NCI-H2081 treated with DMSO at 0.1 percent for 48 hours (cell line): ENCODE results near the gene VPS52.

Experiments used
- DNase-seq: peaks from one replicate; lab custom pipeline; 2025; lab: John Stamatoyannopoulos, UW

VPS52 gene

GRCh38 chr6:33211136-33211535 lies 60.5 kb downstream of the VPS52 start:
- DNase-seq = no peak

DNA sequence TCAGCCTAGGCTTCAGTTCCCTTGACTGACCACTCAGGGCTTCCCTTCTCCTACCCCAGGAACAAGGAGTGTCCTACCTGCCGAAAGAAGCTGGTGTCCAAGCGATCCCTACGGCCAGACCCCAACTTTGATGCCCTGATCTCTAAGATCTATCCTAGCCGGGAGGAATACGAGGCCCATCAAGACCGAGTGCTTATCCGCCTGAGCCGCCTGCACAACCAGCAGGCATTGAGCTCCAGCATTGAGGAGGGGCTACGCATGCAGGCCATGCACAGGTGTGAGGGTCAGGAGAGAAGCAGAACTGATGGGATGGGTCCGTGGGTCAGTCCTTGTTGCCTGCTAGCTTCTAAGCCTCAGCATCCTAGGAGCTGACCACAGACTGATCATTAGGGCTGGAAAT lies 61.8 kb downstream of the VPS52 start:
- no peak for DNase-seq

DNA sequence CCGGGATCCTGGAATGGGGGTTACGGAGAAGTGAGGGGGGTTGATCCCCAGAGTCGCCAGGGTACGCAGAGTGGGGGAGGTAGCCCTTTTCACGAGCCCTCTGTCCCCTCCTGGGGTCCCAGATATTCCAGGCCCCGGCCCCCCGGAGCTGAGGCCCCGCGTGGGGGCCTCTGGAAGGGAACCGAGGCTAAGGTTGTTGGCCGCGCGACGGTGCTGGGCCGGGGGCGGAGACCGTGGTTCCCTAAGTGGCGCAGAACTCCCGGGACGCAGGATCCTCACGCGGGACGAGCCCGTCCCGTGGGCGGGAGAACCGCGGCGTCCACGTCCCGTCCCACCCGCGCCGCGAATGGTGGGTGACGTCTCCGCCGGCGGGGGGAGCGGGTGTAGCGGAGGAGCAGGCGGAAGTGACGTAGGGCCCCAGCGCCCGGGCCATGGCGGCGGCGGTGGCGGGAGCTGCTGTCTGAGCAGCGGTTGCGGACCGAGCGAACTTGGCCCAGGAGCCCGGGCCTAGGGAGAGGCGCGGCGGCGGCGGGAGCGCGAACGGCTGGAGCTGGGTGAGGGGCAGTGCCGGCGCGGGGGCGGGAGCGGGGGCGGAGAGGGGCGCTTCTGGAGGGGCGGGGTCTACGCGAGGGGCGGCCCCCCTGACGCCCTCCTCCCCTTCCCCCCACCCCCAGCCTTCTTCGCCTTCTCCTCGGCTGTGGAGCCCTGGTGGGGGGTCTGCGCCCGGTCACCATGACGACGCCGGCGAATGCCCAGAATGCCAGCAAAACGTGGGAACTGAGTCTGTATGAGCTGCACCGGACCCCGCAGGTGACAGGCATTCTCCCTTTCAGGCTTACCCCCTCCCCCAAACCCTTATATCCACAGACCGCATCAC lies 63.3 kb downstream of the VPS52 start, which contains the start of gene RING1:
TSS of gene RING1 (plus strand) at position 410 of the 877 bp plus-strand sequence. CDS start at position 733, 323 bp downstream.
- DNase-seq = no peak

DNA sequence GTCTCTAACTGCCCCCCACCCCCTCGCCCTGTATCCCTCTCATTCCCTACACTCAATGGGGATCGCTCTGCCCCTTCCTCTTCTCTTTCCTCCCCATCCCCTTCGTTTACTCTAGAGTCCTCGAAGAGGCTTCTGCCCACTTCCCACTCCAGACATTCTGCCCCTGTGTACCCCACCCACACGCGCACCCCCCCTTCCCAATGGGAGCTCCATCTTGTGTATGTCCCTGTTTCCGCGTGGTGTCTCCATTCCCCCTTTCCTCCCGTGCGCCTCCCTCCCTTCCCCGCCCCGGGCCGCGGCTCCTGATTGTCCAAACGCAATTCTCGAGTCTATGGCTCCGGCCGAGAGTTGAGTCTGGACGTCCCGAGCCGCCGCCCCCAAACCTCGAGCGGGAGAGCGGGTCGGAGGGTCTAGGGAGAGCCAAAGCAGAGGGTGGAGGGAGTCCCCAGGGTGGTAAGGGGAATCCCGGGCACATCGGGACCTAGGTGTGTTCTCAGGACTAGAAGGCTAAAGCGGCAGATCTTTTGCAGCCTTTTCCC lies 64.1 kb downstream of the VPS52 start:
- no peak for DNase-seq

DNA sequence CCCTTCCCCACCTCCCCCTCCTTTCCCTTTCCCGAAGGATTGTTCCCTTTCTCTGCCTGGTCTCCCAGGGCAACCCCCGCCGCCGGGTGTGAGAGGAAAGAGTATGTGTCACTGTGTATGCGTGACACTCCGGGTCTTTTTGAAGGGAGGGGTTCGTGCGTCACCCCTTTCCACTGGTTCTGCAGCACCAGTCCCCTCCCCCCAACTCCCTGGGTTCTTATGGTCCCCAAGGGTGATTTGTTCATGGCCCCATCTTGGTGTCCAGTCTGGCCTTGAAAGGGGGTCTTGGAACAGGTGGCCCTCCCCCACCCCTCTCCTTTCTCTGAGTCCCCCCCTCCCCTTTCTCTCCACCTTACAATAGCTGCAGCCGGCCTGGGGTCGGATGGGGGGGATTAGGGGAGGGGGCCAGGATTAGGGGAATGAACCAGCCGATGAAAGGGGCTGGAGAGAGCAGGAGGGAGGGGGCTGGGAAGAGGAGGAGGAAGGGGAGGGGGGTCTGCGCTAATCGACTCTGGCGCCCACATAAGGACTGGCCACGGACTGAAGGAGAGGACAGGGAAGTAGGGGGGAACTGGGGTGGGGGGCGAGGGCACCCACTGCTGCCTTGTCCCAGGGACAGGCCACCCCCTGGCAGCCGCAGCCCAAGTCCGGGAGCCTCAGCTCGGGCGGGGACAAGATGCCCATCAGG lies 64.7 kb downstream of the VPS52 start:
- no peak for DNase-seq

DNA sequence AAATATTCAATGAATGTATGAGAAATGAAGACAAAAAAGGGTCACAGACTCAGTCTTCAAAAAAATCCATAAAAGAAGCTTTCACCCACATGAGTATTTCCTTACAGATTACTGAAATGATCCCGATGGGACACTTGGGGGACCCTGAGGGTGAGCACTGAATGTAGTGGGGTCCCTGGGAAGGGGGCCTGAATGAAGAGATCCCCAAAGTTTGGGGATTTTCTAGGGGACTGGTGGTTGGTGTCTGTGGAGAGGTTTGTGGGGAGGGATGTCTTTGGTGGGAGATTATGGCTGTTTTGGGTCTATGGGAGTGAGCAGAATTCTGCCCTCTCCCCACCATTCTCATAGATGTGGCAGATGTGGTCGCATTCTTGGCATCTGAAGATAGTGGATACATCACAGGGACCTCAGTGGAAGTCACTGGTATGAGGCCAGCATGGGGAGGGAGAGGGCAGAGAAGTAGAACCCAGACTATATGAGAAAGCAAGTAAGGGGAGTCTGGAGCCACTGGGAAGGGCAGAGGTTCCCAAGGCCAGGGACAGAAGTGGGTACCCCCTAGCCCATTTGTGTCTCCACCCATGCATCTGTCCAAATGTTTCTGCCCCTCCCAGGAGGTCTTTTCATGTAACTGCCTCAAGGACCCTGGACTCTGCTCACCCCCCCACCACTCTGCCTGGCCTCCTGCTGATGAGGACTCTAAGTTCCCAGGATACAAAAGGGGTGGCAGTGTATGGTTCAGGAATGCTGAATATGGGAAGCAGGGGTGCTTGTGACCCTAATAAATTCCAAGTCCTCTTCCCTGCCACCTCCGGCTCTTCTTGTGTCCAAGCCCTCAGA lies 65.4 kb downstream of the VPS52 start:
- DNase-seq = no peak

DNA sequence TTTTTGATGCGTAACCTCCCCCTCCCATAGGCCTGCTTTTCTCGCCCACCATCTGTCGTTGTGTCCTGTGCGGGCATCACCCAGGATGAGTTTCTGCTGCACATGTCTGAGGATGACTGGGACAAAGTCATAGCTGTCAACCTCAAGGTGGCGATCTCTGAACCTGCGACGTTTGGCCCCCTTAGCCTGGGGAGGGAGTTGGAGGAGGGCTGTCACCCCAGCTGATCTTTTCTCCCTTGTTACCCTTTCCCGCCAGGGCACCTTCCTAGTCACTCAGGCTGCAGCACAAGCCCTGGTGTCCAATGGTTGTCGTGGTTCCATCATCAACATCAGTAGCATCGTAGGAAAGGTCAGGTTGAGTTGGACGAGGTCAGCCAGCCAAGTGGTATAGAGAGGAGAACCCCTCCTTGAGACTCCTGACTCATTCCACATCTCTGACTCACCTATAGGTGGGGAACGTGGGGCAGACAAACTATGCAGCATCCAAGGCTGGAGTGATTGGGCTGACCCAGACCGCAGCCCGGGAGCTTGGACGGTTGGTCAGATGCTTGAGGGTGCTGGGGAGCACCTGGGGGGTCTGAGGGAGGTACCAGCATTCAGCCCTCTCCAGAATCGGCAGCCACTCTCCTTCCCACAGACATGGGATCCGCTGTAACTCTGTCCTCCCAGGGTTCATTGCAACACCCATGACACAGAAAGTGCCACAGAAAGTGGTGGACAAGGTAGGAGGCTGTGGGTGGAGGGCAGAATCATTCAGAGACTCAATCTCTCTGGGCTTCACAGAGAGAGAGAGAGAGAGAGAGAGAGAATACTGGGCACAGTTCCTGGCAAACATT lies 66.3 kb downstream of the VPS52 start:
- no peak for DNase-seq

GRCh38 chr6:33204415-33205190 lies 67.1 kb downstream of the VPS52 start, which contains the start of gene HSD17B8:
Gene HSD17B8 (plus strand): TSS chr6:33204655. CDS start chr6:33204669, 14 bp downstream.
- peak; percentile 53 for DNase-seq

GRCh38 chr6:33204165-33204414 lies 67.6 kb downstream of the VPS52 start:
- no peak for DNase-seq

DNA sequence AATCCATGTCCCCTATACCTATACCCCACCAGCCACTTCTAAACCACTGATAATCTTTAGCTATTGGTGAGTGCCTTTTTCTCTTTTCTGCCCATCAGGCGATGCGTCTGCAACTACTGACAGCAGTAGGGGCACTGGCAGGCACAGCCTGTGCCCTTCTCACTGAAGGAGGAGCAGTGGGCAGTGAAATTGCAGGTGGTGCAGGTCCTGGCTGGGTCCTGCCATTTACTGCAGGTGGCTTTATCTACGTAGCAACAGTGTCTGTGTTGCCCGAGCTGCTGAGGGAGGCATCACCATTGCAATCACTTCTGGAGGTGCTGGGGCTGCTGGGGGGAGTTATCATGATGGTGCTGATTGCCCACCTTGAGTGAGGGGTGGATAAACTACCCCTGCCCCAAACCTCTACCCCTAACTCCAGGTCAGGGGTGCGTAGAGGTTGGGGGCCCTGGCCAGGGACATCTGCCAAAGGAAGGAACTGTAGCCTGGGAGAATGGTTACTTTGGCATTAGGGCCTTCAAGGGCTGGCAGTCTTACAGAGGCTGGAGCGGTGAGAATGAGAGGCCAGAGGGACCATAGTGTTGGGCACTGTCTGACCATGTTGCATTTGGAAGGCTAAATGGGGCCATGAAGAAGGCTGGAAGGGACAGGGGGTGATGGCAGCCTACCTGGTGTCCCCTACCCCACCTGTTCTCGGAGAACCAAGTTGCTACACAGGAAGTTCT lies 68.1 kb downstream of the VPS52 start:
- DNase-seq = no peak

GRCh38 chr6:33202799-33203198 lies 68.9 kb downstream of the VPS52 start:
- DNase-seq = no peak

- no peak for DNase-seq
Observed at GRCh38 chr6:33201935-33202334, 69.7 kb downstream of the VPS52 start.

DNA sequence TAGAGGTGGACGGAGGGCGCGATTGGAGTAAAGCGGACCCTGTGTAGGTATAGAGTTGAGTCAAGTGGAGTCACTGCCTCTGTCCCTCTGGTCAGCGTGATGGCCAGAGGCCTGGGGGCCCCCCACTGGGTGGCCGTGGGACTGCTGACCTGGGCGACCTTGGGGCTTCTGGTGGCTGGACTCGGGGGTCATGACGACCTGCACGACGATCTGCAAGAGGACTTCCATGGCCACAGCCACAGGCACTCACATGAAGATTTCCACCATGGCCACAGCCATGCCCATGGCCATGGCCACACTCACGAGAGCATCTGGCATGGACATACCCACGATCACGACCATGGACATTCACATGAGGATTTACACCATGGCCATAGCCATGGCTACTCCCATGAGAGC lies 70.5 kb downstream of the VPS52 start:
- DNase-seq = no peak
